AG04450 (cell line): Measurements from ENCODE around the gene MEIS3. TPM values are rescaled to one million over a fixed set of nuclear protein-coding genes. Genes with fewer than 3 reads are reported as not detected.

Experiments
- CTCF ChIA-PET: fragments of 300-600, 350-600 bp; formaldehyde crosslinking; extraction: SDS; loops from one replicate; lab custom pipeline; 2022; ENCODE audit warnings: antibody characterized with exemption, inconsistent platforms; lab: Charles Lee
- POLR2A ChIA-PET: fragments of 350-600 bp; formaldehyde crosslinking; extraction: SDS; loops from one replicate; lab custom pipeline; 2021; ENCODE audit warnings: antibody characterized with exemption, inconsistent platforms; lab: Yijun Ruan, JAX
- DNase-seq: peaks from one replicate; pipeline ENCODE4 v3.0.0-alpha.2; 2011; ENCODE audit warnings: low read depth, low spot score
- H3K27ac ChIP-seq: one replicate; pipeline ENCODE4 v1.5.1; 2012; ENCODE audit warnings: low read depth, low read length, control low read depth
- H3K27me3 ChIP-seq: one replicate; pipeline ENCODE4 v1.6.0; 2012; ENCODE audit warnings: low read length; ENCODE audit not compliant: control insufficient read depth, insufficient read depth
- H3K4me3 ChIP-seq: 2 replicates; pipeline ENCODE4 v1.5.1; 2011; ENCODE audit warnings: mild to moderate bottlenecking, low read depth, low read length, control low read depth
- H3K9me3 ChIP-seq: 2 replicates; pipeline ENCODE4 v1.5.1; 2012; ENCODE audit warnings: low read length; ENCODE audit not compliant: control insufficient read depth, insufficient read depth
- polyA minus RNA-seq: library from RNA; depleted of rRNA, polyadenylated mRNA; stranded (reverse); fragments of >200 nt; gene quantifications from 2 replicates; pipeline ENCODE4 v1.2.3, GENCODE V29; 2011; rRNA and poly(A)+ RNA removed
- polyA plus RNA-seq: library from polyadenylated mRNA; depleted of rRNA; stranded (reverse); fragments of >200 nt; gene quantifications from 2 replicates; pipeline ENCODE4 v1.2.3, GENCODE V29; 2011; rRNA removed
- TF ChIP-seq, protein P1 (sequence below): IDR thresholded peaks from 2 replicates; pipeline ENCODE4 v1.5.1; 2011; ENCODE audit warnings: low read depth, low read length, control low read depth, inconsistent platforms

MEIS3 gene
- polyA plus RNA-seq (21.6 and 27.2 TPM in 2 replicates), polyA minus RNA-seq (24.2 and 39.4 TPM in 2 replicates)

- CTCF ChIA-PET: interaction anchor here (1.5 kb wide), 1 partner anchor 28 kb away, joined by 5 read pairs; no protein-coding TSS in a partner anchor
- no peak within 1 kb of the TSS for H3K27ac ChIP-seq
- DNase-seq: no peak
- POLR2A ChIA-PET: interaction anchor here (0.5 kb wide), 1 partner anchor 204 kb away, joined by 4 read pairs; no protein-coding TSS in a partner anchor
- H3K27me3 ChIP-seq: peaks cover 47% of the 10 kb centered on the region
- TF ChIP-seq, protein P1, sequence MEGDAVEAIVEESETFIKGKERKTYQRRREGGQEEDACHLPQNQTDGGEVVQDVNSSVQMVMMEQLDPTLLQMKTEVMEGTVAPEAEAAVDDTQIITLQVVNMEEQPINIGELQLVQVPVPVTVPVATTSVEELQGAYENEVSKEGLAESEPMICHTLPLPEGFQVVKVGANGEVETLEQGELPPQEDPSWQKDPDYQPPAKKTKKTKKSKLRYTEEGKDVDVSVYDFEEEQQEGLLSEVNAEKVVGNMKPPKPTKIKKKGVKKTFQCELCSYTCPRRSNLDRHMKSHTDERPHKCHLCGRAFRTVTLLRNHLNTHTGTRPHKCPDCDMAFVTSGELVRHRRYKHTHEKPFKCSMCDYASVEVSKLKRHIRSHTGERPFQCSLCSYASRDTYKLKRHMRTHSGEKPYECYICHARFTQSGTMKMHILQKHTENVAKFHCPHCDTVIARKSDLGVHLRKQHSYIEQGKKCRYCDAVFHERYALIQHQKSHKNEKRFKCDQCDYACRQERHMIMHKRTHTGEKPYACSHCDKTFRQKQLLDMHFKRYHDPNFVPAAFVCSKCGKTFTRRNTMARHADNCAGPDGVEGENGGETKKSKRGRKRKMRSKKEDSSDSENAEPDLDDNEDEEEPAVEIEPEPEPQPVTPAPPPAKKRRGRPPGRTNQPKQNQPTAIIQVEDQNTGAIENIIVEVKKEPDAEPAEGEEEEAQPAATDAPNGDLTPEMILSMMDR: no peak
- H3K9me3 ChIP-seq: no peaks in the 10 kb centered on the region
- peak within 1 kb of the TSS; percentile 71 for H3K4me3 ChIP-seq
These were observed at the start of gene MEIS3 for GRCh38 chr19:47419030-47419783. TSS of gene MEIS3 (minus strand) at chr19:47419527. CDS start at chr19:47419081, 446 bp downstream.

DNA sequence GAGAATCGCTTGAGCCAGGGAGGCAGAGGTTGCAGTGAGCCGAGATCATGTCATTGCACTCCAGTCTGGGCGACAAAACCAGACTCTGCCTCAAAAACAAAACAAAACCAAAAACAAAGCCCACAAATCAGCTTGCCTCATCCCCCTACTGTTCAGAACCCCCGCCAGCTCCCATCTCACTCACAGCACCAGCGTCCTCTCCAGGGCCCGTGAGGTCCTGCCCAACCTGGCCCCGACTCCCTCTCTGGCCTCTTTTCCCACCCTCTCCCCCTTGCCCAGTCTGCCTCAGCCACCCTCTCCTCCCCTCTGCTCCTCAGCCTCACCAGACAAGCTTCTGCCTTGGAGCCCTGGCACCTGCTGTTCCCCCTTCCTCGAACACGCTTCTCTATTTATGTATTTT lies 48.6 kb upstream of the MEIS3 start:
- no peak overlapping the region for H3K4me3 ChIP-seq
- H3K9me3 ChIP-seq: no peaks in the 10 kb centered on the region; the same call in 1 of the 2 replicates
- ChIA-PET POLR2A (interaction anchor here (0.5 kb wide), 1 partner anchor 119 kb away, joined by 3 read pairs; the partner anchor contains the start of gene DHX34), CTCF (interaction anchor here (0.5 kb wide), 1 partner anchor 176 kb away, joined by 3 read pairs; no protein-coding TSS in a partner anchor)
- H3K27ac ChIP-seq: no peak overlapping the region
- peaks cover 51% of the 10 kb centered on the region for H3K27me3 ChIP-seq
- TF ChIP-seq, protein P1: no peak
- DNase-seq: no peak

DNA sequence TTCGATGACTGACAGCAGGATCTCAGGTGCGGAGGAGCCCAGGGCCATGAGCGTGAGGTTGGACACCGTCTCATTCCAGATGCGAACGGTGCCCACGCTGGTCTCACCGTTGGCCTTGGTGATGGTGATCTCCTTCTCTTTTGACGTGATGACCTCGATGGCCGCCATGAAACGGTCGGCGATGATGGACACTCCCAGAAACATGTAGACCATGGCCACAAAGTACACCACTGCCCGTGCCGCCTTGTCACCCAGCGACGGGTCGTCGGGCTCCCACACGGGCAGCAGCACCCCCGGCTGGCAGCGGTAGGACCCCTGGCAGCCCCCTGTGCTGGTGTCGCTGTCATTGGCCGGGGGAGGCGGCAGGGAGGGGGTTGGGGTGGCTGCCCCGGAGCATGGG lies 46.6 kb upstream of the MEIS3 start:
- TF ChIP-seq, protein P1: no peak
- peaks cover 40% of the 10 kb centered on the region for H3K27me3 ChIP-seq
- H3K4me3 ChIP-seq: no peak overlapping the region
- no peak overlapping the region for H3K27ac ChIP-seq
- no peaks in the 10 kb centered on the region; the same call in 1 of the 2 replicates for H3K9me3 ChIP-seq
- ChIA-PET CTCF (no interaction called here), POLR2A (no interaction called here)
- no peak for DNase-seq

- Histone ChIP-seq H3K9me3 (no peaks in the 10 kb centered on the region; the same call in 1 of the 2 replicates), H3K27me3 (peaks cover 34% of the 10 kb centered on the region), H3K4me3 (no peak overlapping the region), H3K27ac (no peak overlapping the region)
- TF ChIP-seq, protein P1: no peak
- ChIA-PET CTCF (no interaction called here), POLR2A (no interaction called here)
- no peak for DNase-seq
These were observed 45.5 kb upstream of the MEIS3 start for GRCh38 chr19:47464675-47465419.
